HG02973 (cell line): Measurements from ENCODE around the gene C1QL2.

Source experiments
- ATAC-seq: cut with Tn5 transposase; IDR thresholded peaks from one replicate; pipeline ENCODE4 v1.9.1; 2021; ENCODE audit warnings: moderate library complexity; ENCODE audit not compliant: unreplicated experiment

C1QL2 gene

GRCh38 chr2:119144806-119145205 is 13.7 kb downstream of the C1QL2 start:
- no peak for ATAC-seq

GRCh38 chr2:119142824-119143223 is 15.7 kb downstream of the C1QL2 start:
- no peak for ATAC-seq

- no peak for ATAC-seq
Measured at GRCh38 chr2:119137502-119137901, 21.0 kb downstream of the C1QL2 start.

- no peak for ATAC-seq
Measured at GRCh38 chr2:119136872-119137271, 21.7 kb downstream of the C1QL2 start.

- no peak for ATAC-seq
Measured at GRCh38 chr2:119136093-119136492, 22.5 kb downstream of the C1QL2 start.

GRCh38 chr2:119134775-119135174 is 23.8 kb downstream of the C1QL2 start:
- no peak for ATAC-seq

- ATAC-seq, result no peak
Measured at GRCh38 chr2:119126650-119127049, 31.9 kb downstream of the C1QL2 start.

GRCh38 chr2:119123389-119123788 is 35.2 kb downstream of the C1QL2 start:
- no peak for ATAC-seq

- no peak for ATAC-seq
Measured at GRCh38 chr2:119122663-119123062, 35.9 kb downstream of the C1QL2 start.

- no peak for ATAC-seq
Measured at GRCh38 chr2:119119999-119120756, 38.4 kb downstream of the C1QL2 start.

- ATAC-seq, result no peak
Measured at GRCh38 chr2:119119076-119119785, 39.3 kb downstream of the C1QL2 start.

GRCh38 chr2:119117891-119118882 is 40.4 kb downstream of the C1QL2 start:
- ATAC-seq, result no peak

GRCh38 chr2:119117408-119117807 is 41.1 kb downstream of the C1QL2 start:
- ATAC-seq, result no peak

- ATAC-seq, result no peak
Measured at GRCh38 chr2:119116411-119117295, 41.9 kb downstream of the C1QL2 start.

- ATAC-seq, result no peak
Measured at GRCh38 chr2:119114266-119114665, 44.3 kb downstream of the C1QL2 start.

- ATAC-seq, result no peak
Measured at GRCh38 chr2:119113489-119113770, 45.1 kb downstream of the C1QL2 start.

- ATAC-seq, result no peak
Measured at GRCh38 chr2:119112770-119113488, 45.6 kb downstream of the C1QL2 start.

- ATAC-seq, result no peak
Measured at GRCh38 chr2:119112230-119112629, 46.3 kb downstream of the C1QL2 start.

GRCh38 chr2:119111115-119111975 is 47.2 kb downstream of the C1QL2 start:
- no peak for ATAC-seq
